ENCODE results near the gene RIF1.

RIF1 gene

DNA sequence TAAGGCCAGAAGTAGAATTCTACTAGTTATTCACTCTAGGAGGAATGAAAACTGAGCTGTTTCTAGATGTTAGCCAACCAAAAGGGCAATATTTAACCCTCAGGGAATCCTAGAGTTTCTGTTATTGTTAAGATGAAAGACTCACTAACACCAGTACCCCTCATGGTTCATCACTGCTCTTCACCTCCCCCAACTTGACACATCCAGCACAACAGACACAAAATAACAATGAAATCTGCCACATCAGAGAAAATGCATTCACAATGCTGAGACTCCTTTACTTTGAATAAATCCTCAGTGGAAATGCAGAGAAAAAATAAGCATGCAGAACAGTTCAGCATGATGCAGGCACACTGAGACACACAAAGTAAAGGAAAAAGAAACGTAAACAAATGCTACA, 111.3 kb downstream of the RIF1 start:
- DNase-seq = no peak

DNA sequence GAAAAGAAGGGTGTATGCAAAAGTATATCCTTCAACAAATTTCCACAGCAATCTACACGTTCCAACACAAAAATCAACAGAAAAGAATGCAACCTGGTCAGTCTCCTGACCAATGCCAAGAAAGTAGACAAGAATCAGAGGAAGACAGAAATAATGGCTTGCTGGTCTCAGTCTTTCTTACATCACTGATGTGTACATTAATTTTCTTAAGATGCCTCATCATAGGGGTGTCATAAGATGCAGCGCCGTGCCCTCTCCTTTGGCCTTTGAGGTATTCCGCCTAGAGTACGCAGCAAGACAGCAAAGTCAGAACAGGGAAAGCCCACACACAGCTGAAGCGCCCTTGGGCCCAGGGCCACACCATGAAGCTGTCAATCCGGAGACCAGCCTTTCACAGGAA, 112.9 kb downstream of the RIF1 start:
- no peak for DNase-seq

DNA sequence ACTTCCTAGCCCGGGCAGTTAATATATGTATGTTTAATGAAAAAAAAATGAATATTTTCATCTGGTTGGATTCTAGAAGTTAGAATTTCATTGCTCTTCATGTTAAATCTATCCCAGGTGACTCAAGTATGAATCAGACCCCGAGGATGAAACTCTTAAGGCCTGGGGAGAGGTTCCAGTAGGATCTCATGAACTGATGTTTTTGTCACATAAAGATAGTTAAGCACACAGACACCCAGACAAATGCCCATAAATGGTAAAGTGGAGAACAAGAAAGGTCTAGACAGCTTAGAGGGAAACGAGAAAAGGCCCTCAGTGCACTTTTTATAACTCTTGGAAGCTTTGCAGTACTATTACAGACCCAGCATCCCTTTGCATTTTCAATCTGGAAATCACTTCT, 114.1 kb downstream of the RIF1 start:
- DNase-seq = no peak

DNA sequence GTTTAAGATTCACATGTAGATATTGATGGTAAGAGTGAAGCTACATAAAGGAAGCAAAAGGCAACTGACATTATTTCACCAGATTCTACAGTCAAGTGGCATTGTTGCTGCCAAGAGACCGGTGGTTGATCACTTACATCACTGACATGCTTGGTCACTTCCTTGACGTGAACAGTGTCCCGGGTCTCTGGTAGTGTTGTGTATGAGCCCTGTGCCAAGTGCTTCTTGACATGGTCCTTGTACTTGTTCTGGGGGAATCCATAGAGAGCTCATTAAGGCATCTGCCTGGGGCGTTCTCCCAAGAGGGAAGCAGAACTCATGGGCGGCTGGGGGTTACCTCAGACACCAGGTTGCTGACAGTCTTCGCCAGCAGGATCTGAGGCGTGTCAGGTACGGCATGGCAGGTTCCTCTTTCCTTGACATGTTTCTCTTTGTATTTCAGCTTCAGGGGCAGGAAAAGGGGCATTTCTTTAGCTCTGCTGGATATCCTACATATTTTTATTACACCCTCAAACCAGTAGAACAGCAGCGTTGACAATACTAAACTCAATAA, 116.2 kb downstream of the RIF1 start:
- no peak for DNase-seq

DNA sequence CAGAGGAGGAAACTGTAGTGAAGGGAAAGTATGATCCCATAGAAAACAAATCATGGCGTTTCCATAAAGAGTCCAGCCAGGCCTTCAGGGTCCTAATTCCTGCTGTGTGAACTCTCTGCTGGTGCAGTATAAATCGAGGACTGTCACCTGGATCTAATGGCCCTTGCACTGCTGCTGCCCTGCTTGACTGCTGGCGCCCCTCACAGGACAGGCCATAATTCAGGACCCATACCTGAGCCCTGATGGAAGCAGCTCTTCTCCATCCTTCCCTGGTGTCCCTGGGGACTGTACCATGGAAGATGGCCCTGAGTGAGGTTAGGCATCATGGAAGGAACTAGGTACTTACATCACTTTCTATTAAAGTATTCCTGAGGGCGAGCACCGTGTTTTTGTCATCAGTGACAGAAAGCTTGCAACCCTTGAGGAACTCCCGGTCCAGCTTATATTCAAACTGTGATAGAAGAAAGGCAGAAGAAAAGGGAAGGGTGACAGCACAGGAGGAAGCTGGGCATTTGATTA, 116.9 kb downstream of the RIF1 start:
- DNase-seq = no peak

Measured in CD4-positive, alpha-beta T cell treated with Interleukin-21 for 1 hour (primary cell).